Spleen (tissue), 11 donors: ENCODE measurements around the gene CSH2. TPM values are rescaled to one million over a fixed set of nuclear protein-coding genes. Genes with fewer than 3 reads are reported as not detected.

Source experiments
- DNase-seq: peaks from one replicate; pipeline ENCODE4 v3.0.0-alpha.2; 2020
- H3K27ac ChIP-seq, 8 donors: fragments of 200-600 bp; sonication (generic) in 7 of 8; 1 replicate in 4 of 8; 2 replicates in 4 of 8; pipeline versions ENCODE4 v1.5.0 to v1.8.0; 2016 to 2021; ENCODE audit warnings: inconsistent platforms in 4 of 8, mild to moderate bottlenecking in 4 of 8, moderate library complexity in 1 of 8
- H3K27me3 ChIP-seq, 7 donors: fragments of 200-600 bp; sonication (generic) in 6 of 7; replicated peaks in 1 of 7; 1 replicate in 4 of 7; 2 replicates in 3 of 7; pipeline versions ENCODE4 v1.5.0 to v1.8.0; 2016 to 2021; ENCODE audit warnings: inconsistent platforms in 3 of 7, mild to moderate bottlenecking in 1 of 7
- H3K36me3 ChIP-seq, 6 donors: fragments of 200-600 bp; sonication (generic) in 5 of 6; 1 replicate in 4 of 6; 2 replicates in 2 of 6; pipeline versions ENCODE4 v1.5.0 to v1.8.0; 2016 to 2021; ENCODE audit warnings: inconsistent platforms in 2 of 6
- H3K4me1 ChIP-seq, 6 donors: fragments of 200-600 bp; sonication (generic) in 5 of 6; 1 replicate in 3 of 6; 2 replicates in 3 of 6; pipeline versions ENCODE4 v1.5.0 to v1.8.0; 2016 to 2021; ENCODE audit warnings: inconsistent platforms in 3 of 6
- H3K4me3 ChIP-seq, 8 donors: fragments of 200-600 bp; sonication (generic) in 7 of 8; 1 replicate in 4 of 8; 2 replicates in 4 of 8; pipeline versions ENCODE4 v1.5.0 to v1.8.0; 2016 to 2021; ENCODE audit warnings: inconsistent platforms in 4 of 8, mild to moderate bottlenecking in 4 of 8, moderate library complexity in 2 of 8
- H3K9me3 ChIP-seq, 8 donors: fragments of 200-600 bp; sonication (generic) in 7 of 8; 1 replicate in 4 of 8; 2 replicates in 4 of 8; pipeline versions ENCODE4 v1.5.0 to v1.8.0; 2016 to 2021; ENCODE audit warnings: inconsistent platforms in 4 of 8
- POLR2A ChIP-seq, 3 donors: fragments of 450-650 bp; IDR thresholded peaks; one replicate each; pipeline ENCODE4 v1.5.1; 2017; ENCODE audit warnings: antibody characterized with exemption in 3 of 3, mild to moderate bottlenecking in 1 of 3
- POLR2AphosphoS5 ChIP-seq, 3 donors: sonication (generic); formaldehyde crosslinking; IDR thresholded peaks; one replicate each; pipeline ENCODE4 v1.5.1; 2017; ENCODE audit warnings: antibody characterized with exemption in 3 of 3
- WGBS, 5 donors: extraction: QIAGEN DNeasy Blood & Tissue Kit in 3 of 5; methylation state at CpG; one replicate each; pipeline versions ENCODE4 v1.1.5 to v1.1.7; 2013 to 2018; 5-methylcytosine and 5-hydroxymethylcytosine counted together
- intact Hi-C: fragments of 100-400 bp; cut with DNase I; formaldehyde crosslinking; loops from one replicate; pipeline ENCODE4 v1.15.0; 2023; ENCODE audit warnings: low total_unique reads
- polyA plus RNA-seq, 3 donors: library from polyadenylated mRNA; stranded (reverse); fragments of 200-250 nt; gene quantifications; one replicate each; pipeline ENCODE4 v1.2.1, GENCODE V29; 2013
- total RNA-seq, 7 donors: library from RNA; depleted of rRNA in 3 of 7; stranded (reverse); fragments of >200 nt in 3 of 7; fragmentation: NEBNext Ultra II Directional in 4 of 7; extraction: Animal tissue kit (Norgen Biotek cat#: 25700) in 4 of 7; gene quantifications; one replicate each; pipeline versions ENCODE4 v1.1.0 to v1.2.1, GENCODE V29; 2016 to 2021
- TF ChIP-seq, protein P1 (sequence below), 11 experiments: fragments of 200-600 bp in 7 of 11; fragments of 450-650 bp in 4 of 11; sonication (generic) in 4 of 11; IDR thresholded peaks in 8 of 11; conservative IDR thresholded peaks in 3 of 11; 1 replicate in 7 of 11; 2 replicates in 4 of 11; pipeline versions ENCODE4 v1.4.0 to v1.8.0; 2016 to 2021; ENCODE audit warnings: antibody characterized with exemption in 11 of 11, inconsistent platforms in 4 of 11, mild to moderate bottlenecking in 1 of 11
- donor health status: healthy with polysubstance abuse.
- donor health status: DM: no; HTN: no; CAD: no; lungs with moderate emphysema.
- donor health status: DM: no; HTN: no; CAD: no.
- donor health status: Bipolar disorder and iron deficiency.
- donor health status: healthy.
- donor health status: DM: no; HTN: no; CAD: no.
- donor health status: DM: yes; HTN: yes; CAD: no.

Gene CSH2
- total and polyA plus RNA-seq, 10 donors: not detected

DNA sequence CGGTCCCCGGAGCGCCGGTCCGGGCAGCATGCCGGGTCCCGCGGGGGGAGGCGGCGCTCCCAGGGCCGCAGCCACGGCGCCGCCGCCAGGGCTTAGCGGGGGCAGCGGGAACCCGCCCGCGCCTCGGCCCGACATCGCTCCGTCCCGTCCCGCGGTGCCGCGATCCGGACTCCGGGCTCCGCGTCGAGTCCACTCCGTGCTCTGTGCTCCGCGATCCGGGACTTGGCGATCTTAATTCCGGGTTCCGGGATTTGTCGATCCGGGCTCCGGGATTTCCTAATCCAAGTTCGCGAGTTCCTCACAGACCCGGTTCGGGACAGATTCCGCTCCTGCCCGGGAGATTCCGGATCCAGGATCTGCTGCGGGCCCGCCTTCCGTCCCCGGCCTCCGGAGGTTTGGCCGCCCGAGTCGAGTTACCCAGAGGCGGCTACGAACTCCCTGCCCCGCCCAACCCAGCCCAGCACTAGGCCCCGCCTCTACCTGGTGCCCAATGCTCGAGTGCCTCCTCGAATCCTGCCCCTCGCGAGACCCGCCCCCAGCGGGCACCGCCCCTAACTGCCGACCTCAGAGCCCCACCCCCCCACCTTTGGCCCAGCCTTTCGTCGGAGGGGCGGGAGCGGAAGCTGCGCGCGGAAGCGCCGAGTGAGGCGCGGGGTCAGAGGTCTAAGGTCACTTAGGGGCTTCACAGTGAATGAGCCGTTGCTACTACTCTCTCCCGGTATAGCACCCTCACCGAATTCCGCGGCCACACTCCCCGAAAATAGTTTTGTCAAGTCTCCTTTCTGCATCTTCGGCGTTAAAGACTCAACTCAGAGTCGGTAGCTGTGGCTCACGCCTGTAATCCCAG lies 30.7 kb downstream of the CSH2 start, which contains the start of gene SMARCD2:
SMARCD2 (minus strand) TSS at position 146 of the 847 bp plus-strand sequence; CDS start at position 135, 11 bp downstream.
- Histone ChIP-seq H3K36me3 (peaks cover 0 to 7% (median 0%) of the 10 kb centered on the region in 6 donors), H3K27ac (peak within 1 kb of the TSS; percentile 91 to 97 (median 97)), H3K27me3 (peaks cover 0 to 7% (median 0%) of the 10 kb centered on the region in 7 donors), H3K9me3 (no peaks in the 10 kb centered on the region), H3K4me3 (peak within 1 kb of the TSS; percentile 60 to 91 (median 84)), H3K4me1 (peaks cover 42 to 68% (median 56%) of the 10 kb centered on the region in 6 donors)
- intact Hi-C loops: no loop called here
- peak; percentile 100 for DNase-seq
- 0 to 1% (median 0%) methylated on average over 4 to 92 of the region's 92 CpGs for WGBS, 5 donors
- TF ChIP-seq POLR2A (IDR thresholded peaks at IDR 0.05): peak; percentile 59 to 95 (median 65)
- TF ChIP-seq, protein P1, sequence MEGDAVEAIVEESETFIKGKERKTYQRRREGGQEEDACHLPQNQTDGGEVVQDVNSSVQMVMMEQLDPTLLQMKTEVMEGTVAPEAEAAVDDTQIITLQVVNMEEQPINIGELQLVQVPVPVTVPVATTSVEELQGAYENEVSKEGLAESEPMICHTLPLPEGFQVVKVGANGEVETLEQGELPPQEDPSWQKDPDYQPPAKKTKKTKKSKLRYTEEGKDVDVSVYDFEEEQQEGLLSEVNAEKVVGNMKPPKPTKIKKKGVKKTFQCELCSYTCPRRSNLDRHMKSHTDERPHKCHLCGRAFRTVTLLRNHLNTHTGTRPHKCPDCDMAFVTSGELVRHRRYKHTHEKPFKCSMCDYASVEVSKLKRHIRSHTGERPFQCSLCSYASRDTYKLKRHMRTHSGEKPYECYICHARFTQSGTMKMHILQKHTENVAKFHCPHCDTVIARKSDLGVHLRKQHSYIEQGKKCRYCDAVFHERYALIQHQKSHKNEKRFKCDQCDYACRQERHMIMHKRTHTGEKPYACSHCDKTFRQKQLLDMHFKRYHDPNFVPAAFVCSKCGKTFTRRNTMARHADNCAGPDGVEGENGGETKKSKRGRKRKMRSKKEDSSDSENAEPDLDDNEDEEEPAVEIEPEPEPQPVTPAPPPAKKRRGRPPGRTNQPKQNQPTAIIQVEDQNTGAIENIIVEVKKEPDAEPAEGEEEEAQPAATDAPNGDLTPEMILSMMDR (IDR thresholded peaks at IDR 0.05 in 8 of 11, conservative IDR thresholded peaks at IDR 0.05 in 3 of 11): peak in 4 of 11 experiments; percentile 22 to 48 (median 26)
- TF ChIP-seq POLR2AphosphoS5 (IDR thresholded peaks at IDR 0.05): peak; percentile 88 to 96 (median 90)

DNA sequence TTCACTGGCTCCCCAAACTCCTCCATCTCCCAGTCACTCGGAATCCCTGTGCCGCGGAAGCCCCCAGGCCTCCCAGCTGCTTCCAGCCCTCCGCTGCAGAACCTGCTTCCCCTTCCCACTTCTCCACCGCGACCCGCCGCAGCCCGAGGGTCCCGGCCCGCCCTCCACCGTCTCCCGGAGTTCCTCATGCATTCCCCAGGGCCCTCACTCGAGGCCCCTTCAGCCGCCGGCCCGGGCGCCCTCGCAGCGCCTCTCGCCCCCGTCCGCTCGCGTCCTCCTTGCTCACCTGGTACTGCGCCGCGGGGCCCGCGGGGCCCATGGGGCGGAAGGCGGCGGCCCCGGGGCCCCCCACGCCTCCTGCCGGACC lies 31.3 kb downstream of the CSH2 start:
- Histone ChIP-seq H3K4me1 (peaks cover 42 to 71% (median 58%) of the 10 kb centered on the region in 6 donors), H3K9me3 (no peaks in the 10 kb centered on the region), H3K4me3 (peak overlapping the region; percentile 60 to 91 (median 84)), H3K27me3 (peaks cover 0 to 7% (median 0%) of the 10 kb centered on the region in 7 donors), H3K36me3 (peaks cover 0 to 13% (median 3%) of the 10 kb centered on the region in 6 donors), H3K27ac (peak overlapping the region; percentile 91 to 97 (median 97))
- DNase-seq: peak; percentile 92
- intact Hi-C loops: no loop called here
- TF ChIP-seq, protein P1 (IDR thresholded peaks at IDR 0.05 in 8 of 11, conservative IDR thresholded peaks at IDR 0.05 in 3 of 11): no peak
- TF ChIP-seq POLR2A (IDR thresholded peaks at IDR 0.05) (no peak), POLR2AphosphoS5 (IDR thresholded peaks at IDR 0.05) (no peak)
- 0 to 1% (median 0%) methylated on average over 13 to 36 of the region's 36 CpGs for WGBS, 5 donors

DNA sequence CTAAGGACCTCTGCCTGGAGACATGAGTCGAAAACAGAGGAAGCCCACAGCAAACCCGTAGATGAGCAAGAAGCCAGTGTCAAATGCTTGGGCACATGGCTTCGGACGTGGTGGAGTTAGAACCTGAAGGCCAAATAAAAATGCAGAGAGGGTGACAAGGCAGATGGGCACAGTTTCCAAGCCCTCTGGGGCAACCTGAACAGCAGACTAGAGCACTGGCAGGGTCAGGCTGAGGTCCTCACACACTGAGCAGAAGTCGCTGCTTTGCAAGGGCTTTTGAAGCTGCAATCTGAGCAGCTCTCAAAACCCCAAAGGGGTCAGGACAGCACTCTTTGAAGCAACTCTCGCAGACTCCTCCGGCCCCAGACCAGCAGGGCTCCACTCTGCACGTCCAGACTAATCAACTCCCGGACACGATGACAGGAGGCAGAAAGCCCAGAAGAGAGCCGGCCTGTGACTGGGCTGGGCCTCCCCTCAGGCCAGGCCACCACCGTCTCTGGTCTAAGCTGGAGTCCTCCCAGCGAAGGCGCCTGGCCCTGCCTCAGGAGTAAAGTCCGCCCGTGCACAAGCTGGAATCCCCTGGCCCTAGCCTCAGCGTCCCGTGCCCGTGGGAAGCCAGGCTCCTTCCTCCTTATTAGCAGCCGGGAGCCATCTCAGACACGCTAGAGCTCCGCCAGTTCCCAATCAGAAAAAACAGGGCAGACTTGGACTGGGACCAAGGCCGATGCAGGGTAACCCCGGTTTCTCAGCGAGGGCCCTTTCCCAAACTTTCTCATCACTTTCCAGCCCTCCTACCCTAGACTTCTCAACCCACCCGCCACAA lies 31.9 kb downstream of the CSH2 start:
- TF ChIP-seq POLR2AphosphoS5 (IDR thresholded peaks at IDR 0.05) (peak in 2 of 3 donors; percentile 22 to 50), POLR2A (IDR thresholded peaks at IDR 0.05) (no peak)
- TF ChIP-seq, protein P1 (IDR thresholded peaks at IDR 0.05 in 8 of 11, conservative IDR thresholded peaks at IDR 0.05 in 3 of 11): no peak
- peak; percentile 88 for DNase-seq
- Histone ChIP-seq H3K27ac (peak overlapping the region; percentile 91 to 97 (median 97)), H3K36me3 (peaks cover 0 to 19% (median 9%) of the 10 kb centered on the region in 6 donors), H3K4me3 (peak overlapping the region; percentile 60 to 91 (median 84)), H3K9me3 (no peaks in the 10 kb centered on the region), H3K4me1 (peaks cover 42 to 77% (median 60%) of the 10 kb centered on the region in 6 donors), H3K27me3 (peaks cover 0 to 7% (median 0%) of the 10 kb centered on the region in 7 donors)
- intact Hi-C loops: no loop called here
- WGBS, 5 donors: 3 to 8% (median 6%) methylated on average over 21 to 26 of the region's 26 CpGs
